Endothelial cell (in vitro differentiated cells): ENCODE data around the gene KRTAP5-4. TPM values are rescaled to one million over a fixed set of nuclear protein-coding genes. Genes with fewer than 3 reads are reported as not detected.
"Not testable (repeated sequence)": the region's sequence is repeated elsewhere in the genome, so short reads cannot be mapped to it uniquely, and the experiment has no call there.

ENCODE experiments used
- DNase-seq: peaks from one replicate; pipeline ENCODE4 v3.0.0; 2021; ENCODE audit warnings: low spot score
- H3K27ac Mint-ChIP-seq: one replicate; pipeline ENCODE4 v1.8.0; 2021; ENCODE audit warnings: mixed read lengths, inconsistent platforms; ENCODE audit not compliant: unreplicated experiment
- H3K27me3 Mint-ChIP-seq: one replicate; pipeline ENCODE4 v1.8.0; 2021; ENCODE audit warnings: mild to moderate bottlenecking, moderate library complexity, mixed read lengths, inconsistent platforms; ENCODE audit not compliant: unreplicated experiment
- H3K36me3 Mint-ChIP-seq: one replicate; pipeline ENCODE4 v1.8.0; 2021; ENCODE audit warnings: mild to moderate bottlenecking, low read depth, mixed read lengths, inconsistent platforms; ENCODE audit not compliant: unreplicated experiment
- H3K4me1 Mint-ChIP-seq: one replicate; pipeline ENCODE4 v1.8.0; 2021; ENCODE audit warnings: mild to moderate bottlenecking, mixed read lengths, inconsistent platforms; ENCODE audit not compliant: unreplicated experiment
- H3K4me3 Mint-ChIP-seq: one replicate; pipeline ENCODE4 v1.8.0; 2021; ENCODE audit warnings: mild to moderate bottlenecking, mixed read lengths, inconsistent platforms; ENCODE audit not compliant: unreplicated experiment
- H3K9me3 Mint-ChIP-seq: one replicate; pipeline ENCODE4 v1.8.0; 2021; ENCODE audit warnings: mixed read lengths, inconsistent platforms; ENCODE audit not compliant: unreplicated experiment
- CTCF ChIP-seq: fragments of 200-600 bp; sonication (generic); IDR thresholded peaks from one replicate; pipeline ENCODE4 v1.5.0; 2021; ENCODE audit warnings: antibody characterized with exemption; ENCODE audit not compliant: unreplicated experiment
- total RNA-seq: library from RNA; stranded (reverse); fragmentation: NEBNext Ultra II Directional; extraction: Animal tissue kit (Norgen Biotek cat#: 25700); gene quantifications from one replicate; pipeline ENCODE4 v1.2.1, GENCODE V29; 2021; ENCODE audit not compliant: unreplicated experiment

The KRTAP5-4 gene
- total RNA-seq, 1 donor from 2014 or later, result not detected

- Mint-ChIP-seq H3K4me1 (peaks cover 33% of the 10 kb centered on the region), H3K36me3 (no peaks in the 10 kb centered on the region), H3K27ac (no peak overlapping the region), H3K9me3 (no peaks in the 10 kb centered on the region), H3K4me3 (no peak overlapping the region), H3K27me3 (peaks cover 3% of the 10 kb centered on the region)
- TF ChIP-seq CTCF, result no peak
- DNase-seq, result no peak
These were observed 29.3 kb downstream of the KRTAP5-4 start for GRCh38 chr11:1592628-1593027.

- Mint-ChIP-seq H3K9me3 (no peaks in the 10 kb centered on the region), H3K4me3 (peak overlapping the region; percentile 21), H3K36me3 (no peaks in the 10 kb centered on the region), H3K4me1 (peaks cover 11% of the 10 kb centered on the region), H3K27ac (peak overlapping the region; percentile 83), H3K27me3 (peaks cover 3% of the 10 kb centered on the region)
- no peak for DNase-seq
- TF ChIP-seq CTCF, result no peak
These were observed 31.9 kb downstream of the KRTAP5-4 start for GRCh38 chr11:1589996-1590395.

- peak overlapping the region; percentile 83 for H3K27ac Mint-ChIP-seq
- H3K4me1 Mint-ChIP-seq, result peaks cover 11% of the 10 kb centered on the region
These were observed 32.6 kb downstream of the KRTAP5-4 start for GRCh38 chr11:1589191-1589963.

GRCh38 chr11:1586699-1587098, 35.2 kb downstream of the KRTAP5-4 start:
- no peak for DNase-seq
- H3K27ac Mint-ChIP-seq, result no peak overlapping the region
- H3K4me1 Mint-ChIP-seq, result peaks cover 11% of the 10 kb centered on the region
- H3K4me3 Mint-ChIP-seq, result no peak overlapping the region
- no peaks in the 10 kb centered on the region for H3K36me3 Mint-ChIP-seq
- no peak for TF ChIP-seq CTCF
- peaks cover 5% of the 10 kb centered on the region for H3K27me3 Mint-ChIP-seq
- no peaks in the 10 kb centered on the region for H3K9me3 Mint-ChIP-seq

More at GRCh38 chr11:1589191-1589963, 32.6 kb downstream of the KRTAP5-4 start:
- not testable (repeated sequence) for H3K36me3 Mint-ChIP-seq, DNase-seq, H3K4me3 Mint-ChIP-seq, H3K9me3 Mint-ChIP-seq, H3K27me3 Mint-ChIP-seq

GRCh38 chr11:1584661-1585370, 37.1 kb downstream of the KRTAP5-4 start, which contains the start of gene KRTAP5-1:
TSS of gene KRTAP5-1 (minus strand) at chr11:1585283. CDS start at chr11:1585249, 34 bp downstream.
- H3K4me1 Mint-ChIP-seq, H3K4me3 Mint-ChIP-seq: not testable (repeated sequence)

GRCh38 chr11:1582909-1583308, 39.0 kb downstream of the KRTAP5-4 start:
- H3K27ac Mint-ChIP-seq, DNase-seq, H3K36me3 Mint-ChIP-seq, H3K9me3 Mint-ChIP-seq, H3K27me3 Mint-ChIP-seq, H3K4me3 Mint-ChIP-seq, H3K4me1 Mint-ChIP-seq: not testable (repeated sequence)

More at GRCh38 chr11:1584661-1585370, 37.1 kb downstream of the KRTAP5-4 start, which contains the start of gene KRTAP5-1:
- DNase-seq, H3K27me3 Mint-ChIP-seq, H3K9me3 Mint-ChIP-seq, H3K36me3 Mint-ChIP-seq: not testable (repeated sequence)
- peak within 1 kb of the TSS; percentile 5 for H3K27ac Mint-ChIP-seq
